ENCODE results near the gene MOB3A. TPM values are rescaled to one million over a fixed set of nuclear protein-coding genes. Genes with fewer than 3 reads are reported as not detected.

MOB3A gene
- total and polyA plus RNA-seq, 9 of the 15 experiments (the other 6 are each of a cell fraction or from before 2014, with no cell fraction given) = 1.1 to 24.1 (median 6.0) TPM

- peaks cover 86% of the 10 kb centered on the region; the same call in 2 of the 3 replicates for H3K36me3 ChIP-seq (ENCODE audit: control insufficient read depth, insufficient read depth, low read length)
- H3K79me2 ChIP-seq (ENCODE audit: control insufficient read depth, insufficient read depth, low read length) = peaks cover 53% of the 10 kb centered on the region
- in situ Hi-C loops (cut with MboI) (no loop called here), intact Hi-C loops (cut with micrococcal nuclease) (no loop called here)
- peak overlapping the region in 1 of 2 experiments; percentile 66; a peak in 1 of 4 replicates for H3K9ac ChIP-seq (ENCODE audit: insufficient read depth in 1 of 2, low read depth in 2 of 2, low read length in 2 of 2)
- ATAC-seq (no peak), FAIRE-seq (no peak), DNase-seq (ENCODE audit: extremely low read depth in 1 of 4, low spot score in 3 of 4) (peak in 2 of 4 experiments; percentile 13 to 15)
- H3K4me1 ChIP-seq (replicated peaks in 1 of 2; ENCODE audit: control insufficient read depth in 2 of 2, insufficient read depth in 2 of 2, low read length in 2 of 2) = peaks cover 29 to 93% of the 10 kb centered on the region in 2 experiments
- peaks cover 7% of the 10 kb centered on the region for H3K9me1 ChIP-seq (ENCODE audit: control insufficient read depth, insufficient read depth, low read length)
- ChIA-PET POLR2A (interaction anchor here (1.0 to 5.5 kb wide), 3 partner anchors 10 to 170 kb away, joined by 4 to 72 read pairs (median 5); no protein-coding TSS in a partner anchor), CTCF (ENCODE audit: low intra/inter-chr PET ratio) (no interaction called here)
- H3K4me2 ChIP-seq (ENCODE audit: insufficient read depth, low read length) = no peak overlapping the region
- BruUV-seq (replicated peaks) = no TSS peak
- no peak overlapping the region for H2AFZ ChIP-seq (ENCODE audit: low read depth, low read length)
- no peaks in the 10 kb centered on the region for H3K9me3 ChIP-seq (replicated peaks; ENCODE audit: control insufficient read depth, insufficient read depth, low read depth, low read length)
- H3K27ac ChIP-seq (ENCODE audit: extremely low read depth, low read depth, low read length) = peak overlapping the region; percentile 34; the same call in 2 of the 3 replicates
- H3K27me3 ChIP-seq (ENCODE audit: control insufficient read depth in 2 of 2, insufficient read depth in 2 of 2, low read length in 2 of 2) = no peaks in the 10 kb centered on the region
- peaks cover 39% of the 10 kb centered on the region for H4K20me1 ChIP-seq (replicated peaks; ENCODE audit: control insufficient read depth, insufficient read depth, low read length)
- H3K4me3 ChIP-seq = no peak overlapping the region
- 68% methylated on average over 14 of the region's 14 CpGs for WGBS (ENCODE audit: insufficient coverage, low coverage, missing lambda C conversion rate)
- TF ChIP-seq EP400 (IDR thresholded peaks at IDR 0.05) (no peak), NELFE (IDR thresholded peaks at IDR 0.05; ENCODE audit: insufficient read depth, insufficient read length) (no peak), PRMT5 (CRISPR knock-in tag; IDR thresholded peaks at IDR 0.05) (no peak), POLR2G (IDR thresholded peaks at IDR 0.05; ENCODE audit: low read depth, low read length) (peak; percentile 64), BACH1 (tag; IDR thresholded peaks at IDR 0.05) (no peak), RBFOX2 (IDR thresholded peaks at IDR 0.05; ENCODE audit: low read depth, low read length) (peak; percentile 35; the same call in 1 of the 2 replicates), PTTG1 (tag; IDR thresholded peaks at IDR 0.05; ENCODE audit: low read depth) (no peak), HOXB6 (CRISPR knock-in tag; IDR thresholded peaks at IDR 0.05; ENCODE audit: borderline replicate concordance) (no peak), FOXK1 (CRISPR knock-in tag; IDR thresholded peaks at IDR 0.05; ENCODE audit: borderline replicate concordance) (no peak), KAT2B (IDR thresholded peaks at IDR 0.05; ENCODE audit: low read depth, low read length) (no peak), ETV5 (CRISPR knock-in tag; IDR thresholded peaks at IDR 0.05; ENCODE audit: low read depth) (no peak), RERE (CRISPR knock-in tag; IDR thresholded peaks at IDR 0.05; ENCODE audit: borderline replicate concordance) (no peak), ZNF584 (CRISPR knock-in tag; IDR thresholded peaks at IDR 0.05; ENCODE audit: low read depth) (no peak), ZNF696 (CRISPR knock-in tag; conservative IDR thresholded peaks at IDR 0.05) (no peak), STAT6 (CRISPR knock-in tag; IDR thresholded peaks at IDR 0.05) (no peak)
These were observed 50.6 kb downstream of the MOB3A start for GRCh38 chr19:2045501-2046045.

All from K562 (cell line).